Measurements from ENCODE around the gene XYLT1. TPM values are rescaled to one million over a fixed set of nuclear protein-coding genes. Genes with fewer than 3 reads are reported as not detected.

Gene XYLT1
- total RNA-seq, 1 experiment from 2014 or later, result 14.5 TPM

DNA sequence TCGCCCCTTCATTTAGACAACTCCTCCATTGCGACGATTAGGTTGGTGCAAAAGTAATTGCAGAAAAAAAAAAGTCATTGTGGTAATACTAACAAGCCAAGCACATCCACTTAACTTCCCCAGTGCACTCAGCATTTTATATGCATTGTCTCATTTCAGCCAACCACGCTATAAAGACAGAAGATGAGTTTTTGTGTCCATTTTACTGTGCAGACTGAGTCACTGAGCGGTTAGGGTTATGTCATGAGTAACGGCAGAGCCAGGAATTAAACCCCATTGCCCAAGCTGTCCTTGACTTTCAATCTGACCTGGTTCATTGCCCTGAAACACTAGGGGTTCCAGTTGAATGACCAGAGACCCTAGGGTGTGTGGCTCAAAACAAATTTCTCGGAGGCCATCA, 218.7 kb downstream of the XYLT1 start:
- H3K4ac ChIP-seq (ENCODE audit: low read depth, low read length), result no peak overlapping the region
- H4K8ac ChIP-seq (replicated peaks; ENCODE audit: insufficient read length, low read depth, low read length), result no peak overlapping the region
- TF ChIP-seq, protein P1, sequence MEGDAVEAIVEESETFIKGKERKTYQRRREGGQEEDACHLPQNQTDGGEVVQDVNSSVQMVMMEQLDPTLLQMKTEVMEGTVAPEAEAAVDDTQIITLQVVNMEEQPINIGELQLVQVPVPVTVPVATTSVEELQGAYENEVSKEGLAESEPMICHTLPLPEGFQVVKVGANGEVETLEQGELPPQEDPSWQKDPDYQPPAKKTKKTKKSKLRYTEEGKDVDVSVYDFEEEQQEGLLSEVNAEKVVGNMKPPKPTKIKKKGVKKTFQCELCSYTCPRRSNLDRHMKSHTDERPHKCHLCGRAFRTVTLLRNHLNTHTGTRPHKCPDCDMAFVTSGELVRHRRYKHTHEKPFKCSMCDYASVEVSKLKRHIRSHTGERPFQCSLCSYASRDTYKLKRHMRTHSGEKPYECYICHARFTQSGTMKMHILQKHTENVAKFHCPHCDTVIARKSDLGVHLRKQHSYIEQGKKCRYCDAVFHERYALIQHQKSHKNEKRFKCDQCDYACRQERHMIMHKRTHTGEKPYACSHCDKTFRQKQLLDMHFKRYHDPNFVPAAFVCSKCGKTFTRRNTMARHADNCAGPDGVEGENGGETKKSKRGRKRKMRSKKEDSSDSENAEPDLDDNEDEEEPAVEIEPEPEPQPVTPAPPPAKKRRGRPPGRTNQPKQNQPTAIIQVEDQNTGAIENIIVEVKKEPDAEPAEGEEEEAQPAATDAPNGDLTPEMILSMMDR (conservative IDR thresholded peaks at IDR 0.05), result no peak
- H3K4me3 Mint-ChIP-seq, result no peak overlapping the region
- no peaks in the 10 kb centered on the region for H3K23me2 ChIP-seq (ENCODE audit: insufficient read length, low read depth, low read length, poor library complexity, severe bottlenecking)
- no peaks in the 10 kb centered on the region for H3K27me3 ChIP-seq (ENCODE audit: insufficient read depth, low read length)
- H3K9ac ChIP-seq (ENCODE audit: extremely low read depth, insufficient read length, low read length), result no peak overlapping the region
- H4K20me1 ChIP-seq (ENCODE audit: control insufficient read depth, insufficient read depth, insufficient read length), result no peaks in the 10 kb centered on the region
- no peaks in the 10 kb centered on the region for H3K27me3 Mint-ChIP-seq (ENCODE audit: low read depth)
- H2BK15ac ChIP-seq (ENCODE audit: low read depth, low read length), result no peak overlapping the region
- no peak overlapping the region; a peak in 1 of 7 replicates for H3K27ac Mint-ChIP-seq
- no peak overlapping the region for H2BK120ac ChIP-seq (ENCODE audit: low read depth, low read length, poor library complexity, severe bottlenecking)
- DNase-seq, result no peak
- H2BK12ac ChIP-seq (ENCODE audit: insufficient read length, low read depth, low read length), result no peak overlapping the region
- no peak overlapping the region for H2AK5ac ChIP-seq (ENCODE audit: insufficient read length, low read length)
- H3K36me3 Mint-ChIP-seq (ENCODE audit: insufficient read depth in 1 of 3, low read depth in 3 of 3), result no peaks in the 10 kb centered on the region
- no peaks in the 10 kb centered on the region for H3K9me3 ChIP-seq (ENCODE audit: control insufficient read depth, low read depth, low read length)
- H4K91ac ChIP-seq (ENCODE audit: insufficient read length, low read depth, low read length), result no peak overlapping the region
- H3K4me1 Mint-ChIP-seq, result peaks cover 0 to under 1% of the 10 kb centered on the region in 2 experiments; a peak in 1 of 4 replicates
- H3K9me3 Mint-ChIP-seq, result no peaks in the 10 kb centered on the region; a peak in 1 of 5 replicates
- H3K27ac ChIP-seq (ENCODE audit: insufficient read length, low read depth, low read length), result no peak overlapping the region
- no peak overlapping the region for H3K14ac ChIP-seq (ENCODE audit: insufficient read depth, low read length)
- H2BK5ac ChIP-seq (ENCODE audit: insufficient read length, low read length), result no peak overlapping the region
- H3K4me2 ChIP-seq (ENCODE audit: insufficient read depth, insufficient read length, low read length), result no peak overlapping the region
- H3T11ph ChIP-seq (ENCODE audit: low read length), result no peak overlapping the region
- H3K4me1 ChIP-seq (ENCODE audit: insufficient read depth, low read length), result no peaks in the 10 kb centered on the region
- H2AFZ ChIP-seq (ENCODE audit: low read length), result no peak overlapping the region
- H2BK20ac ChIP-seq (ENCODE audit: low read depth, low read length, poor library complexity, severe bottlenecking), result no peak overlapping the region
- no CpG with 5 or more reads among the region's 7 CpGs for WGBS (ENCODE audit: extremely low coverage, insufficient read length, low lambda C conversion rate)
- no peak overlapping the region for H3K18ac ChIP-seq (ENCODE audit: insufficient read length, low read depth, low read length)
- H3K79me1 ChIP-seq (ENCODE audit: insufficient read depth, low read depth, low read length, poor library complexity, severe bottlenecking), result no peaks in the 10 kb centered on the region
- H3K23ac ChIP-seq (ENCODE audit: insufficient read length, low read depth, low read length), result no peak overlapping the region
- no peak overlapping the region for H3K56ac ChIP-seq (ENCODE audit: insufficient read length, low read depth, low read length)
- H3K79me2 ChIP-seq (ENCODE audit: insufficient read depth, low read length), result no peaks in the 10 kb centered on the region
- H4K5ac ChIP-seq (ENCODE audit: insufficient read length, low read depth, low read length), result no peak overlapping the region

Data from H9 (cell line).